GM21528 (cell line): ENCODE measurements around the gene BRF1.
"Not testable (repeated sequence)": the region's sequence is repeated elsewhere in the genome, so short reads cannot be mapped to it uniquely, and the experiment has no call there.

Experiments
- ATAC-seq: cut with Tn5 transposase; IDR thresholded peaks from one replicate; pipeline ENCODE4 v1.9.1; 2021; ENCODE audit warnings: mild to moderate bottlenecking, moderate library complexity; ENCODE audit not compliant: unreplicated experiment, low FRiP score

The BRF1 gene

DNA sequence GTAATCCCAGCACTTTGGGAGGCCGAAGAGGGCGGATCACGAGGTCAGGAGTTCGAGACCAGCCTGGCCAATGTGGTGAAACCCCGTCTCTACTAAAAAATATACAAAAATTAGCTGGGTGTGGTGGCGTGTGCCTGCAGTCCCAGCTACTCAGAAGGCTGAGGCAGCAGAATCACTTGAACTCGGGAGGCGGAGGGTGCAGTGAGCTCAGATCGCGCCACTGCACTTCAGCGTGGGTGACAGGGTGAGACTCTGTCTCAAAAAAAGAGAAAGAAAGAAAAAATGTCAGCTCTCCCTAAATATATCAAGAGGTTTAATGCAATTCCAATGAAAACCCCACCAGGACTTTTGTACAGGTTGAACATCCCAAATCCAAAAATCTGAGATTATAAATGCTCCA lies 3.5 kb downstream of the BRF1 start:
- ATAC-seq: not testable (repeated sequence)

DNA sequence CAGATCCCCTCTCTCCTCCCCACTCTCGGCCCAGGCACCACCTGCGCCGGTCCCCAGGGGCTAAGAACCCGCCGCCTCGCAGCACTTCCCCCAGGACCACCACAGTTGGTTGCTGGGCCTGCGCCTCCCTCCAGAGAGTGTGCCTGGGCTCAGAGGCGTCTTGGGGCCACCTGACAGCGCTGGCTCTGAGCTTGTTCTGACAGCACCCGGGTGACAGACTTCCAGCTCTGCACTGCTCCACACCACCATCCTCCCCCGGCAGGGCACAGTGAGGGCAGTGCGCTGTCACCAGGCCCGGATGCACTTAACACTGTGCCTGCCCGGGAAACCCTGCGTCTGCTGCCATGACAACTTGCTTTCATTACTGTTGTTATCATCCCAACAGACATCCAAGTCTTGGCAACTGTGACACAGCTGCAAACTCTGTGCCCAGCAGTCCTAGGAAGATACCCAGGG lies 6.6 kb downstream of the BRF1 start:
- ATAC-seq: no peak

DNA sequence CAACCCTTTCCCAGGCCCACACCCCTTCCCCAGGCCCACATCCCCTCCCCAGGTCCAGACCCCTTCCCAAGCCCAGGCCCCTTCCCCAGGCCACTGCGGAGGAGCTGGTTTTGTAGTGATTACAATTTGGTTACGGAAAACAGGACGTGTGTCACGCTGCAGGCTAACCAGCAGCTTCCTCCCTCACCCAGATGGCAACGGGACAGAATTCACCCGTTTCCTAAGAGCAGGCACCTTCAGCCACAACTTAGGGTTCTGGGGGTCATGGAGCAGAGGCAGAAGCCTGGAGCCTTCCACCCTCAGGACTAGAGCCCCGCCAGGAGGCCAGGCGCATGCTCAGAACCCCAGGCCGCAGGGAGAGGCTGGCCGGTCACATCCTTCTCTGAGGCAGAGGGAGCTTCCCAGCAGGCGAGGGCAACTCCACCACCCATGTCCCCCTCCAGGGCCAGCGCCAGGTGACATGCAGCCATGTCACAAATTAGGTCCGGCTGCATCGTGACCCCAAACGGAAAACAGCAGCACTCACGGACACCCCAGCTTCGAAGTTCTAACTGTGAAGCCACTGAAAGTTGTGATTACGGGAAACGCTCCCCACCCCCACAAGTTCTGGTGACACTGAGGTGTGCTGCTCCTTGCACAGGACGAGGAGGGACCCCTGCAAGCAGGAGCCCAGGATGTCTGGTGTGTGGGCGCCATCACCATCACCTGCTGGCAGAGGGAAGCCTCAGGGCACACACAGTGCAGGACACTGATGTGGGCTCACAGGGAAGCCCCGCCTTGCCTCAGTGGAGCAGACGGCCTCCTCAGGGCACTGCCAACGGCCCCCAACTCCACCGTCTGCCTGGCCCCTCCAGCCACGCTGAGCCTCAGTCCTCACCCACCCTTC lies 7.7 kb downstream of the BRF1 start:
- ATAC-seq: no peak

DNA sequence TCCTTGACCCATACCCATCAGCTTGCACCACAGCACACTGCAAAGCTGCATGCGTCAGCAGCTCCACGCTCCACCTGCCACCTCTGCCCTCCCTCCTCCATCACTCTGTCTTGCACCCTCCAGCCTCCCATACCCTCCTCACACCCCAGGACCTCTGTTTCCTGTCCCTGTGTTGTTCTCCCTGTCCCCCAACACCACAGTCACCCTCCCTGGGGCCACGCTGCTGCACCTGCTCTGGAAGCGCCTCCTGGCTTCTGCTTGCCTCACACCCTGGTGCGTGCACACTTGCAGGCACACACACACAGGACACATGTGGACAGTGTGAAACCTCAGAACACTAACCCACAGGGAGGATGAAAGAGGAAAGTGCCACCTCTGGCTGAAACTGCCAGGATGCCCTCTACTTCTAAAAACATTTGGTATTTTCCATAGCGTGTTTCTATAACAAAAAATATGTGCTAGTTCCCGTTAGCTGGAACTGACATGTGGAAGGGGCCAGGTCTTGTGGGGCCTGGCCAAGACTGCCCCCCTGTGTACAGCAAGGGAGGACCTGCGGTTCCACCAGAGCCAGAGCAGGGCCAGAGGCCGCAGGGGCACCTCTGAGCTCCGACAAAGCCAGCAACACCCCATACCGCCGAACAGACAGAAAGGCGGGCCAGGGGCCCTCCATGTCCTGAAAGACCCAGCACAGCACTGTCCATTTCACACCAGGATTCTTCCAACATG lies 10.0 kb downstream of the BRF1 start:
- no peak for ATAC-seq

DNA sequence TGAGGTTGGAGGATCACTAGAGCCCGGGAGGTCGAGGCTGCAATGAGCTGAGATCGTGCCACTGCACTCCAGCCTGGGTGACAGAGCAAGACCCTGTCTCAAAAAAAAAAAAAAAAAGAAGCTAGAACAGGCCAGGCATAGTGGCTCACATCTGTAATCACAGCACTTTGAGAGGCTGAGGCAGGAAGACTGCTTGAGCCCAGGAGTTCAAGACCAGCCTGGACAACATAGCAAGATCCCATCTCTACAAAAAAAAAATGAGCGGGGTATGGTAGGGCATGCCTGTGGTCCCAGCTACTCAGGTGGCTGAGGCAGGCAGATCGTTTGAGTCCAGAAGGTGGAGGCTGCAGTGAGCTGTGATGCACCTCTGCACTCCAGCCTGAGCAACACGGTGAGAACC lies 11.9 kb downstream of the BRF1 start:
- not testable (repeated sequence) for ATAC-seq

DNA sequence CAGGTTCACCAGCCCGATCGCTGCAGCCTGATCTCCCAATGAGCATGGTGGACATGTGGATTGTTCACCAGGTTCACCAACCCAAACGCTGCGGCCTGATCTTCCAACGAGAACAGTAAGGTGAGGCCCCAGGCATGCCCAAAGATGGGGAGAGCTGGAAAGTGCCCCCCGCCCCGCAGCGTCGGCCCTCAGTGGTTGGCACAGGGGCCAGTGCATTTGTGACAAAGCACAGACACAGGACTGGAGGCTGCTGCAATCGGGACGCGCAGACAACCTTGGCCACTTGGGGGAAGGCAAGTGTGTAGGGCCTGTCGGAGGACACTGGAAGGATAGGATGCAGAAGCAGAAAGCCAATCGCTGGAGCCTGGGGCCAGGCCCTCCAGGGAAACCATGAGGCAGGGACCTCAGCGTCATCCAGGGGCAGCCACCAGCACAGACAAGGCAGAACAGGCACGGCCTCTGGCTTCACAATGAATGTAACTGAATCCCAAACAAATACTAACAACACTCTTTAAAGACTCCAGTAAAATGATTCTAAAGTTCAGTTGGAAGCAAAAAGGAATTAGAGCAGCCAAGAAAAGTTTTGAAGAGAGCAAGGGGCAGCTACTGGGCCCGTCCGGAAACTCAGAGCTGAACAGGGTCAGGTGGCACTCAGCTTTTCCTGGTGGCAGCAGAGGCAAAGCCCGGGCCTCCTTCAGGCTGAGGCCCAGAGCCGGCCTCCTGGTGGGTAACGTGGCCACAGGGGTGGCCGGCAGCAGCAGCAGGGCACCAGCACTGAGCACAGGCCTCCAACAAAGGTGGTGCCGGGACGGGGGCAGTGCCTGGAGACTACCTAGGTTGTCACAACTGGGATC lies 13.3 kb downstream of the BRF1 start:
- no peak for ATAC-seq

DNA sequence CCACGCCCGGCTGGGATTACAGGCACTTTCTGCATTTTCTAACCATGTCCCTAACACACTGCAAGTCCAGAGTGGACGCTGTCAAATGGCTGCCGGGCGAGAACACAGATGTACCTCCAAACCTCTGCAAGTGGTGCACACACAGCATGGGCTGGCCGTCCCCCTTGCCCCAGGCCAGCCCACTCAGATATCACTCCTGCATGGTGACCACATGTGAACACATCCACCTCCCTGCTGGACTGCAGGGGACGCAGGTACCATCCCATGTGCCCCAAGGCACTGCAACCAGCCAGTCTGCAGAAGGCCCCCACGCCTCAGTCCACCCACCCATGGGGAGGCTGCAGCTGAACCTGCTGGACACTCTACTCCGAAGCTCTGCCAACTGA lies 14.0 kb downstream of the BRF1 start:
- ATAC-seq: no peak

DNA sequence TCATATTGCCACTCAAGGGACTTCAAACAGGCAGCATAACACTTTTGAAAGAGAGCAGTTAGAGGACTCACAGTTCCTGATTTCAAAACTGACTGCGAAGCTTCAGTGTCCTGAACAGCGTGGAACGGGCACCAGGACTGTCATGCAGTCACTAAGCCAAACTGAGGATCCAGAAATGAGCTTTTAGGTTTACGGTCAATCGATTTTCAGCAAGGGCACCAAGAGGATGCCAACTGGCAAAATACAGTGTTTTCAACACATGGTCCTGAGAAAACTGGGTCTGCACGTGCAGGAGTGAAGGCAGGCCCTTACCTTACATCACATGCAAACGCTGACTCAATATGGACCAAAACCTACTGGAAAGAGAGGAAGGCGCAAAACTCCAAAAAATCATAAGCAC lies 15.6 kb downstream of the BRF1 start:
- no peak for ATAC-seq

DNA sequence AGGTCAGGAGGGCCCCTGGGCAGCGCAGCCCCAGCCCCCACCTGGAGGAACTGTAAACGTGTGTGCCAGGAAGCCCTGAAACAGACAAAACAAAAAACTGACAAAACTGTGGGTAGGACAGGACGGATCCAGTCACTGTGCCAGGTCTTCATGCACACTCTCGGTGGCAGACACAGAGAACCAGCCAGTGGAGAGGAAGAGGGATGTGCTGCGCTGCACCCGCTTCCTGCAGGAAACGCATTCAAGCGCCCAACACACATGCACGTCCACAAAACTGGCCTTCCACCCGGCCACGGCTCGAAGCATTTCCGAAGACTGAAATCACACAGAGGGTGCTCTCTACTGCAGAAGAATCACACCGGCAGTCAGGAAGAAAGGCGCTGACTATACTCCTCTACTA lies 16.9 kb downstream of the BRF1 start:
- ATAC-seq: no peak

DNA sequence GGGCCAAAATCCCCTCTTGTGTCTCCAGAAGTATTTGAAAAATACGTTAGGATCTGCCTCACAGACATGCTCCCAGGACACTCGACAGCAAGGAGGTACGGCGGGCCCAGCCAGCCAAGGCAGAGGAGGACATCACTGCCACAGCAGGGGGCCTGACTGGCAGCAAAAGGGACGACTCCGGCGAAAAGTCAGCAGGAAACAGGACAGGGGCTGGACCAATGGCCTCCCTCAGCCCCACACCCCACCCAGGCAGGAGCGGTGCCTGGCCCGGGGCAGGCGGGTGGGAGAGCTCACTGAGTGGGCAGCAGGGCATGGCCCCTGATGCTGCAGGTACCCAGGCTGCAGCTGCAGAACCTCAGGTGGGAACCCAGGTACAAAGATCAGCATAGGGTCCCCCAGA lies 17.8 kb downstream of the BRF1 start:
- no peak for ATAC-seq

DNA sequence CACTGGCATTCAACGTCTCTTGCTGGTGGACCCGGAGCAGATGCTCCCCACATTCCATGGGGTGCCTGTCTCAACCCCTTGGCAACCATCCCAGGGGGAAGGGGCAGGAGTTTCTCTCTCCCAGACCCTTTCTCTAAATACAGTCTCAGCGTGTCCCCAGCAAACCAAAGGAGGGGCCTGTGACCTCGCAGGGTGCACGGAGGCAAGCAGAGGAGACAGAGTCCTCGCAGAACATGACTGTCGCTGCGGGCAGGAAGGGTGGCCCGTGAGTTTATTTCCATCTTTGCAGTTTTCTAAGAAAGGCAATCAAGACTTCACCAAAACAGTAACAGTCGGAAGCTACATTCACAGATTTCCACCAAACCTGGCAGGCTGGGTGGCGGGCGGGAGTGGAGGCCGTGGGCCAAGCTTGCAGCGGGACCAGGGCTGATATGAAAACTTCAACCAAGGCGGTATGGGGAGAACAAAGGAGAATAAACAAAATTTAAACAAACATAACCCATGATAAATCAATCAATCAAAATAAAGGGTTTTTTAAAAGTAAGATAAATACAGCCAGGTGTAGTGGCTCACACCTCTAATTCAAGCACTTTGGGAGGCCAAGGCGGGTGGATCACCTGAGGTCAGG lies 18.6 kb downstream of the BRF1 start:
- ATAC-seq: no peak

DNA sequence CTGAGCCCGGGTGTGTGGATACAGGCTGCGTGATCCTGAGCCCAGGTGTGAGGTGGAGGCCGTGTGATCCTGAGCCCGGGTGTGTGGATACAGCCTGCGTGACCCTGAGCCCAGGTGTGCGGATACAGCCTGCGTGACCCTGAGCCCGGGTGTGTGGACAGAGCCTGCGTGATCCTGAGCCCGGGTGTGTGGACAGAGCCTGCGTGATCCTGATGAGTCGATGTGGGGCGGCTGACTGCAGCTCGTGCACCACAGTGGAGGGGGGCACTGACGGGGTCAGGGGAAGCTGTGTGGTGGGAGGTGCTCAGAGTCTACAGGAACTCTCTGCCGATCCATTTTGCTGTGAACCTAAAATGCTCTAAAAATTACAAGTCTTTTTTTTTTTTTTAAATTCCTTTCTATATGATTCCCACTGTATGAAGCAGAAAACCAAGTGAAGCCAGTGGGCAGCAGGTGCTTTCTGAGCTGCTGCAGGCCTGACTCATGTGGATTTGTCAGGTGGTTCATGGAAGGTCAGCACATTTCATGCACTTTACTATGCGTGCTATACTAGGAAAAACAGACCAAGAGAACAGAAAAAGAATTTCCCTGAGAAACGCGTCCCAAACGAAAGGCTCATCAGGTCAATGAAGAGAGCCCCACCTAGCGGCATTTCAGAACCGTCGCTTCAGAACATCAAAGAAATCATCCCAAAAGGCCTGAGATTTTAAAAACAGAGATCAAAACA lies 19.3 kb downstream of the BRF1 start:
- ATAC-seq: no peak

DNA sequence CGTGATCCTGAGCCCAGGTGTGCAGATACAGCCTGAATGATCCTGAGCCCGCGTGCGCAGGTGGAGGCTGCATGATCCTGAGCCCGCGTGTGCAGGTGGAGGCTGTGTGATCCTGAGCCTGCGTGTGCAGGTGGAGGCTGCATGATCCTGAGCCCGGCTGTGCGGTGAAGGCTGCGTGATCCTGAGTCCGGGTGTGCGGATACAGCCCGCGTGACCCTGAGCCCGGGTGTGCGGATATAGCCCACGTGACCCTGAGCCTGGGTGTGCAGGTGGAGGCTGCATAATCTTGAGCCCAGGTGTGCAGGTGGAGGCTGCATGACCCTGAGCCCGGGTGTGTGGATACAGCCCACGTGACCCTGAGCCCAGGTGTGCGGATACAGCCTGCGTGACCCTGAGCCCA lies 20.3 kb downstream of the BRF1 start:
- no peak for ATAC-seq

DNA sequence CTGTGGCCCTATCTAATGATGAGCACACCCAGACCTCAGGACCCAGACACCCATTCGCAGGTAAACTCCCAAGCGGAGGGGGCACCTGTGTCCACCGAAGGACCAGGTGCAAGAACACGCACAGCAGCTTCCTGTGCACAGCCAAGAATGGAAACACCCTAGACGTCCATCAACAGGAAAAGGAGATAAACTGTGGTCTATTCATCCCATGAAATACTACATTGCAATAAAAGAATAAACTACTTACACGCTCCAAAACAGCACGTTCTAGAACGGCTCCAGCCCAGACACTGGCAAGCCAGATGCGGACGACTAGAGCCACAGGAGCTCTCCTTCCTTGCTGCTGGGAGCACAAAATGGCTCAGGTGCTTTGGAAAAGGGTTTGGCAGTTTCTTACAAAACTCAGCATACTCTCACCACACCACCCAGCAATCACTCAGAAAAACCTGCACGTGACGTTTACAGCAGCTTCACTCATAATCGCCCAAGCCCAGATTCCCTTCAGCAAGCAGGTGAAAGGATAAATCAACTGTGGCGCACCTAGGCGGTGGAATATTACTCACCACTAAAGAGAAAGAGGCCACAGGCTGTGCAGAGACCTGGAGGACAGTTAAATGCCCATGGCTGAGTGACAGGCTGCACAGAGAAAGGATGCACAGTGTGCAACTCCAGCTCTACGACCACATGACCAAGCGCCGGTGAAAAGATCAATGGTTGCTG lies 21.0 kb downstream of the BRF1 start:
- ATAC-seq: no peak

DNA sequence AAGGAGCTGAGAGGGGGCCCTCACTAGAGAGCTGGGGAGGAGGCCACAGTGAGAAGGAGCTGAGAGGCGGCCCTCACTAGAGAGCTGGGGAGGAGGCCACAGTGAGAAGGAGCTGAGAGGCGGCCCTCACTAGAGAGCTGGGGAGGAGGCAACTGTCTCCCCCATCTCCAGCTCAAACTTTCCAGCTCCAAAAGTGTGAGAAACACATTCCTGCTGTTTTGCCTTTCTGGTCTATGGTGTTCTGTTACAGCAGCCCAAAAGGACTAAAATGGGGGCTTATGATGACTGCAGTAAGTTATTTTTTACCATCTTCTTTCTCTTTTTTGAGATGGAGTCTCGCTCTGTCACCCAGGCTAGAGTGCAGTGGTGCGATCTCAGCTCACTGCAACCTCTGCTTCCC lies 23.4 kb downstream of the BRF1 start:
- ATAC-seq: not testable (repeated sequence)

DNA sequence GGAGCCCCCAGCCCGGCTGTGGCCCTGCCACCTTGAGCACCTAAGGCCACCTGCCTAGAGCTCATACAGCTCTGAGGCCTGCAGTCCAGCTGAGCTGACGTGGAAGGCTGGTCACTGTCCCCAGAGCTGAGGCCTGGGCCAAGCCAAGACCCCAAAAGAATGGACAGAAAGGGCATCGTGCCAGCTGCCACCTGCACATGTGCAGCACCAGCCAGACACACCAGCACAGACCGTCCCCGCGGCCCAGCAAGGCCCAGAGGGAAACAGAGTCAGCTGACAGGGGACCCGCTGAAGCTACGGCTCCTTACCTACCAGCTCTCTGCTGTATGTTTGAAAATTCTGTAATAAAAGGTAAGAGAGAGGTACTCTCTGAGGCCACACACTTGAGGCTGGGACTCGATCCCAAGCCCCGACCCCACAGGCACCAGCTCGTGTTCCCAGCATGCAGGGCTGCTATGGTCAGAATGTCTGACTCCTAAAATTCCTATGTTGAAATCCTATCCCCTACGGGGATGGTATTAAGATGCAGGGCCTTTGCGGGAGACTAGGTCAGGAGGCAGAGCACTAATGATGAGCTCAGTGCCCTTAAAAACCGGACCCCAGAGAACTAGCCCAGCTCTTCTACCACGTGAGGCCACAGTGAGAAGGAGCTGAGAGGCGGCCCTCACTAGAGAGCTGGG lies 25.4 kb downstream of the BRF1 start:
- ATAC-seq: no peak

DNA sequence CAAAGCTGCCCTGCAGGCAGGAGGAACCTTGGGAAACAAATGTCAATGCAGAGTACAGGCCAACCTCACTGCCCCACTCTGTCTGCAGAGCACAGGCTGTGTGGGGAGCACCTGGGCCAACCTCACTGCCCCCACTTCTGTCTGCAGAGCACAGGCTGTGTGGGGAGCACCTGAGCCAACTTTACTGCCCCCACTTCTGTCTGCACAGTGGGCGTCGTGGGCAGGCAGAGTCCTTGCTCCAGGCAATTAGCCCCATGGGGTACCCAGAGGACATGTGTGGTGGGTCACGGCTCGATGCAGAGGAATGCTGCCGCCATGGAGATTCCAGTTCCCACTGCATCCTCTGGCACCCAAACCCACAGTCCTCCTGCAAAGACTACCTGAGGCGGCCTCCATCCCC lies 26.2 kb downstream of the BRF1 start:
- ATAC-seq: no peak

DNA sequence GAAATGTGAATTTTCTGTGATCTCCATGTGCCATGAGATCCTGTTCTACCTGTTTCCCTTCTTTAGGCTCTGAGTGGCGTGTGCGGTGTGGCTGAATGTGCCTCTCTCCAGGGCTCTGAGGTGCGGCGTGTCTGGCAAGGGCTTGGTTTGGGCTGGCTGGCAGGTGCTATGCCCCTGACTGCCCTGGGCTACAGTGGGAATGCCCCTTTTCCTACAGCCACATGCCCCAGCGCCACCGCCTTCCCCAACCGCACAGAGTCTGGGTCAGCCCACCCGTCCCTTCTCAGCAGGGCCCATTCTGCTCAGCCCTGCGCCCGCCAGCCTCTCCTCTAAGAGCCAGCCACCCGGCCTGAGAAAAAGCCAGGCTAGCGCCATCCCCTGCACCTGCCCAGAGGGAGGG lies 27.7 kb downstream of the BRF1 start:
- ATAC-seq: no peak

DNA sequence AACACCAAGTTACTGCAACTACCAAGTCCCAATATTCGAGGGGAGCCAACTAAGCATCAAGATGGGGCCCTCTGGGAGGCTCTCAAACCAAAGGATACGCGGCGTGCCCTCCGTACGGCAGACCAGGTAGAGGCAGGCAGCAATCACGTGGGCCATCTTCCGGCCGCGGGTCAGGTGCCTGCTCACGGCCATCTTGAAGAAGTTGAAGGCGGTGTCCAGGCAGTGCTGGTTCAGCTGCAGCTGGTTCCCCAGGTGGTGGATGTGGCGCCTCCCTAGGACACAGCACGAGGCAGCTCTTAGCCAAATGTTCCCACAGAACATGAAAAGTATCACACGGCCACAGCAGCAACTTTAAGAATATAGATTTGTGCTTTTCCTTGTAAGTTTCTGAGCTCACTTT lies 28.2 kb downstream of the BRF1 start:
- no peak for ATAC-seq
